Esophagus muscularis mucosa (tissue), 4 donors: ENCODE data around the gene TPM2.
"Not testable (repeated sequence)": the region's sequence is repeated elsewhere in the genome, so short reads cannot be mapped to it uniquely, and the experiment has no call there.

ENCODE experiments used
- EP300 ChIP-seq: sonication (generic); formaldehyde crosslinking; IDR thresholded peaks from one replicate; pipeline ENCODE4 v1.6.1; 2017; ENCODE audit warnings: antibody characterized with exemption
- POLR2A ChIP-seq: fragments of 450-650 bp; IDR thresholded peaks from one replicate; pipeline ENCODE4 v1.6.1; 2017; ENCODE audit warnings: antibody characterized with exemption, moderate library complexity, mild to moderate bottlenecking, low read depth
- TF ChIP-seq, protein P1 (sequence below), 3 experiments: fragments of 200-600 bp in 2 of 3; fragments of 450-650 bp in 1 of 3; sonication (generic) in 2 of 3; IDR thresholded peaks; one replicate each; pipeline ENCODE4 v1.5.1; 2017 to 2019; ENCODE audit warnings: antibody characterized with exemption in 3 of 3, mild to moderate bottlenecking in 2 of 3, moderate library complexity in 1 of 3

GRCh38 chr9:35640431-35640830, 49.3 kb downstream of the TPM2 start:
- TF ChIP-seq, protein P1, sequence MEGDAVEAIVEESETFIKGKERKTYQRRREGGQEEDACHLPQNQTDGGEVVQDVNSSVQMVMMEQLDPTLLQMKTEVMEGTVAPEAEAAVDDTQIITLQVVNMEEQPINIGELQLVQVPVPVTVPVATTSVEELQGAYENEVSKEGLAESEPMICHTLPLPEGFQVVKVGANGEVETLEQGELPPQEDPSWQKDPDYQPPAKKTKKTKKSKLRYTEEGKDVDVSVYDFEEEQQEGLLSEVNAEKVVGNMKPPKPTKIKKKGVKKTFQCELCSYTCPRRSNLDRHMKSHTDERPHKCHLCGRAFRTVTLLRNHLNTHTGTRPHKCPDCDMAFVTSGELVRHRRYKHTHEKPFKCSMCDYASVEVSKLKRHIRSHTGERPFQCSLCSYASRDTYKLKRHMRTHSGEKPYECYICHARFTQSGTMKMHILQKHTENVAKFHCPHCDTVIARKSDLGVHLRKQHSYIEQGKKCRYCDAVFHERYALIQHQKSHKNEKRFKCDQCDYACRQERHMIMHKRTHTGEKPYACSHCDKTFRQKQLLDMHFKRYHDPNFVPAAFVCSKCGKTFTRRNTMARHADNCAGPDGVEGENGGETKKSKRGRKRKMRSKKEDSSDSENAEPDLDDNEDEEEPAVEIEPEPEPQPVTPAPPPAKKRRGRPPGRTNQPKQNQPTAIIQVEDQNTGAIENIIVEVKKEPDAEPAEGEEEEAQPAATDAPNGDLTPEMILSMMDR (IDR thresholded peaks at IDR 0.05), result not testable (repeated sequence)
- not testable (repeated sequence) for TF ChIP-seq POLR2A, EP300
